ENCODE results near the gene LDB3.

LDB3 gene

DNA sequence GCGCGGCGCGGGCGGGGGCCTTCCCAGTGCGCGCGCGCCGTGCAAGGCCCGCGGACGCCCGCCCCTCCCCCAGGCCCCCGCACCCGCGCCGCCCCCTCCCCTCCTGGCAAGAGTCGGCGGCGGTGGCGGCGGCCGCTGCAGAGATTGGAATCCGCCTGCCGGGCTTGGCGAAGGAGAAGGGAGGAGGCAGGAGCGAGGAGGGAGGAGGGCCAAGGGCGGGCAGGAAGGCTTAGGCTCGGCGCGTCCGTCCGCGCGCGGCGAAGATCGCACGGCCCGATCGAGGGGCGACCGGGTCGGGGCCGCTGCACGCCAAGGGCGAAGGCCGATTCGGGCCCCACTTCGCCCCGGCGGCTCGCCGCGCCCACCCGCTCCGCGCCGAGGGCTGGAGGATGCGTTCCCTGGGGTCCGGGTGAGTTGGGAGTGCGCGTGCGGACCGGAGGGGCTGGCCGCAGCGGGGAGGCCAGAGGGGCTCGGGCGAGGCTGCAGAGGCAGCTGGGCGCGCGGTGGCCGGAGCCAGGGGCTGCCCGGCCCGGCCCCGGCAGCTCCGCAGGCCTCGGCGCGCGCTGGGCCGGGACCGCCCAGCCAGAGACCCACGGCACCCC lies 88.3 kb downstream of the LDB3 start, which contains the start of gene BMPR1A:
BMPR1A (plus strand) TSS at position 109 of the 602 bp plus-strand sequence. CDS start 119,400 bp downstream, outside the sequence.
- no peak for DNase-seq (ENCODE audit: low read depth, low spot score)
- no peaks in the 10 kb centered on the region for H3K9me3 ChIP-seq (ENCODE audit: low read depth, low read length)
- no peaks in the 10 kb centered on the region for H3K36me3 ChIP-seq (ENCODE audit: insufficient read depth, low read length)
- H3K4me3 ChIP-seq = peak within 1 kb of the TSS; percentile 88
- TF ChIP-seq EZH2 (IDR thresholded peaks at IDR 0.05) (no peak), POLR2AphosphoS5 (IDR thresholded peaks at IDR 0.05; ENCODE audit: borderline replicate concordance, low read depth, low read length) (no peak), FOXP2 (optimal IDR thresholded peaks at IDR 0.05; ENCODE audit: control extremely low read depth, extremely low read length, insufficient read depth) (no peak)
- H3K9ac ChIP-seq (ENCODE audit: insufficient read length) = peak within 1 kb of the TSS; percentile 84
- peak within 1 kb of the TSS; percentile 89 for H3K27ac ChIP-seq

DNA sequence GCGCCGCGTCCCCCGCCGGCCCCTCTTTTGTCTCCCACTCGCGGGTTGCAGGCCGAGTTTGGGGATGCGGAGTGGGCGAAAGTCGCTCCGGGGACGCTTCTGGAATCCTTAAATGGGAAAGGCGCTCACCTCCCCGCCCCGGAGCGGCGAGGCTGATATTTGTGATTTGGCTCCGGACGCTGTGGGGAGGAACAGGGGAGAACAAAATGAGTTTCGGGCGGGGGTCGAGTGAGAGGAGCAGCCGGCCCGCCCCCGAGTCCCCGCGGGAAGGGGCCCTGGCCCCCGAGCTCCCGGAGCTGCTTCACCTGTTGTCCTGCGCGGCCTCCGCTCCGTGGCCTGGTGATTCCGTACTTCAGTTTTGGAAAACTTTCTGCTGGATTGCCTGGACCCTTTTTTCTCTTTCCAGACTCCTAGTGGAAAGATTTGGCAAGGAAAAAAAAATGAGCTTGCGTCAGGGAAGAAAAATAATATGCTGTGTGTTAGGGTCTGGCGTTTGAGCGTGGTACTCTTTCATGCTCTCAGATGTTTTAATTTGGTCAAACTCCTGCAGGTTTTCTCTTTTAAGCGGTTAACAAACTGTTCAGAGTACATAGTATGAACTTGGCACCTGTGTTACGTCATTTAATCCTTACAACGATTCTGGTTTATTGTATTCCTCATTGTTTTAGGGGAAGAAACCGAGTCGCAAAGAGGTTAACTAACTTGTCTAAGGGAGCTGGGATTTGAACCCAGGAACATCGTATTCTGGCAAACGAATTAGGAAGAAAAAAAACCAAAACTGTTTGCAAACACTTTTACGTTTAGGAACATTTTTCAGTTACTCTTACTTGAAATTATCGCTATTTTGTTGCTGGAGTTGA lies 89.0 kb downstream of the LDB3 start:
- no peaks in the 10 kb centered on the region for H3K9me3 ChIP-seq (ENCODE audit: low read depth, low read length)
- no peaks in the 10 kb centered on the region for H3K36me3 ChIP-seq (ENCODE audit: insufficient read depth, low read length)
- H3K4me3 ChIP-seq = peak overlapping the region; percentile 88
- DNase-seq (ENCODE audit: low read depth, low spot score) = no peak
- TF ChIP-seq POLR2AphosphoS5 (IDR thresholded peaks at IDR 0.05; ENCODE audit: borderline replicate concordance, low read depth, low read length) (no peak), FOXP2 (optimal IDR thresholded peaks at IDR 0.05; ENCODE audit: control extremely low read depth, extremely low read length, insufficient read depth) (no peak), EZH2 (IDR thresholded peaks at IDR 0.05) (no peak)
- H3K9ac ChIP-seq (ENCODE audit: insufficient read length) = peak overlapping the region; percentile 84
- H3K27ac ChIP-seq = peak overlapping the region; percentile 89

DNA sequence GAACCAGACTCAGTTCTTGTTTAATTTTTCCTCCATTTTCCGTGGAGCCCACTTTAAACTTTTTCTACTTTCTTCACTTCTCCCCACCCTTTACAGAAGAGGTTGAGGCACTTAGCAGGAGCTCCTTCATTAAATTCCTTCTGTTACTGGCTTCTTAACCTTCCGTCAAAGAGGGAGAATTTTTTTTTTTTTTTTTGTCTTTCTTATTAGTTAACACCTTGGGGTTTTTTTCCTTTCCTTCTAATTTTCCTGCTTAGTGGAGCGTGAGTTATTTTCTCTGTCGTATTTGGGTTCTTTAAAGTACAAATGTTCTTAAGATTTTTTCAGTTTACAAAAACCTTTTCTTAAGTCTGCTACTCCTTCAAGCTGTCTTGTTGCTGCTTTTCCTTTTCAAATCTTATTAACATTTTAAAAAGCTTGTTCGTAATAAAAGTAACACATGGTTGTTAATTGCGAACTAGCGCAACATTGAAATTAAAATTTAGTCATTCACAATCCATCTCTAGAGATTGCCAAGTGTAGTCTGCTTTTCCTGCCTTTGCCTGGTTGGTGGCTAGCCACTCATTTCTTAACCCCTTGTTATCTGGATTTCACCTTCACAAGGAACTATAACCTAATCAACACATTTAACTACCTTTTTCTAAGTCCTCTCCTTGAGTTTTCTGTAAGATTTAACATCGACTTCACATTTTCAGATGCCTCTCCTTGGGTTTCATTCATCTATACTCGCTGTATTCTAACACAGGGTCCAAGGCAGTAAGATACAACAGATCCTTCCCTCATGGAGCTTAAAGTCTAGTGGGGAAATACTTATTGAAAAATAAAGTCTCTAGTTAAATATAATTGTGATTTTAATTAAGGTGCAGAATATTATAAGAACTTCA lies 90.1 kb downstream of the LDB3 start:
- H3K9ac ChIP-seq (ENCODE audit: insufficient read length) = peak overlapping the region; percentile 84
- no peak for DNase-seq (ENCODE audit: low read depth, low spot score)
- H3K36me3 ChIP-seq (ENCODE audit: insufficient read depth, low read length) = no peaks in the 10 kb centered on the region
- H3K9me3 ChIP-seq (ENCODE audit: low read depth, low read length) = no peaks in the 10 kb centered on the region
- TF ChIP-seq EZH2 (IDR thresholded peaks at IDR 0.05) (no peak), FOXP2 (optimal IDR thresholded peaks at IDR 0.05; ENCODE audit: control extremely low read depth, extremely low read length, insufficient read depth) (no peak), POLR2AphosphoS5 (IDR thresholded peaks at IDR 0.05; ENCODE audit: borderline replicate concordance, low read depth, low read length) (no peak)
- H3K27ac ChIP-seq = peak overlapping the region; percentile 89
- H3K4me3 ChIP-seq = peak overlapping the region; percentile 88

DNA sequence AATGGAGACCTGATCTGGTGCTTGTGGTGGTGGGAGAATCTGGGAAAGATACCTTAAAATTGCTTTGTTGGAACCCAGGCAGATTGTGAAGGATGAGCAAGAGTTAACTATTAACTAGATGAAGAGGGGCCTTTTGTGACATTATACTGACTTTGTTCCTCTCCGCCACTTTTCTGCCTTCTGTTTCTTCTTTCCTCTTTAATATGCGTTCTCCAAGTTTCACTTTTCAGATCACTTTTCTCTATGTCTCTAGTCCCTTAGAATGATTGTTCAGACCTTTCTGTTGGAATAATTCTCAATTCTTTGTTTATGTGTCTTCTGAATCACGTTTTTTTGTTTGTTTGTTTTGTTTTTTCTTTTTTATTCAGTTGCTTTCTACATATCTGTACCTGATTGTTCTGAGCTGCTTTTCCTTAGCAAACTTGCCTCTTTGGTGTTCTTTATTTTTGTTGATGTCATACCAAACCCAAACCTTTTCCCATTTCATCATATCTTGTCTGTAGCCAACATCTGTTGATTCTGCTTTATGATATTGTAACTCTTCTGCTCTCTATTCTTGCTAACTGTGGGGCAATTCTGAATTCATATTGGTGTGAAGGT lies 90.9 kb downstream of the LDB3 start:
- Histone ChIP-seq H3K9ac (ENCODE audit: insufficient read length) (peak overlapping the region; percentile 57), H3K36me3 (ENCODE audit: insufficient read depth, low read length) (no peaks in the 10 kb centered on the region), H3K27ac (peak overlapping the region; percentile 57), H3K9me3 (ENCODE audit: low read depth, low read length) (no peaks in the 10 kb centered on the region), H3K4me3 (peak overlapping the region; percentile 88)
- TF ChIP-seq EZH2 (IDR thresholded peaks at IDR 0.05) = no peak
- TF ChIP-seq POLR2AphosphoS5 (IDR thresholded peaks at IDR 0.05; ENCODE audit: borderline replicate concordance, low read depth, low read length) = no peak
- no peak for TF ChIP-seq FOXP2 (optimal IDR thresholded peaks at IDR 0.05; ENCODE audit: control extremely low read depth, extremely low read length, insufficient read depth)
- no peak for DNase-seq (ENCODE audit: low read depth, low spot score)

DNA sequence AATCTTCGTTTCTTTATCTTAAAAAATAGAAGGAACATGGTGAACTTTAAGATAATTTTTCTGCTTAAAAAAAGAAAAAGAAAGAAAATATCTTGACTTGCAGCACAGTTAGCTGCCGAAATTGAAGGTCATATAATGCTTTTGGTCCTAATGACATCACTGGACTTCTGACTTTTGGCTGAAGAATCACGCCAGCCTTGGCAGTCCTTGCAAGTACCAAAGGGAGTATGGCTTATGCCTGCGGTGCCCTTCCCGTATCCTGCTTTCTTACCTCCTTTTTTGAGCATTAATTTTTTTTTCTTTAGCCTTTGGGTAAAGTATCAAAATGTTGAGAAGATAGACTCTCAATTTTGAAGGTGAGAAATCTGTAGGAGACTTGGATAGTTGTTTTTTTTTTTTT lies 95.1 kb downstream of the LDB3 start:
- no peak for DNase-seq (ENCODE audit: low read depth, low spot score)
- TF ChIP-seq POLR2AphosphoS5 (IDR thresholded peaks at IDR 0.05; ENCODE audit: borderline replicate concordance, low read depth, low read length) = no peak
- TF ChIP-seq FOXP2 (optimal IDR thresholded peaks at IDR 0.05; ENCODE audit: control extremely low read depth, extremely low read length, insufficient read depth) = no peak
- TF ChIP-seq EZH2 (IDR thresholded peaks at IDR 0.05) = no peak
- H3K36me3 ChIP-seq (ENCODE audit: insufficient read depth, low read length) = no peaks in the 10 kb centered on the region
- no peak overlapping the region for H3K9ac ChIP-seq (ENCODE audit: insufficient read length)
- H3K4me3 ChIP-seq = no peak overlapping the region
- H3K27ac ChIP-seq = no peak overlapping the region
- no peaks in the 10 kb centered on the region for H3K9me3 ChIP-seq (ENCODE audit: low read depth, low read length)

DNA sequence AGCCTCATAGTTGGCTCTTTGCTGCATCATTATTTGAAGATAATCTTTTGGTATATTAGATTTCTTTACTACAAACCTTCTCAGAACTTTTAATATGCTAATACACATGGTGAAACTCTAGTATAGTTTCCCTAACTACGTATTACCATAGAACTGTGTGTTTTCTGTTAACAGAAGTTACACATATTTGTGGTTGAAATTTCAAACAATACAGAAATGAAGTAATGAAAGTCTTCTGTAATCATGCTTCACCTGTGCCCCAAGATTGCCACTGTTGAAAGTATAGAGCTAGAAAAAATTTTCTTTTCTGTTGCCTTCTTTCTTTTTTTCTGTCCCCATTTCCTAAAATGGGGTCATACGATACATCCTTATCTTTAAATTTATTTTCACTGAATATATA lies 97.2 kb downstream of the LDB3 start:
- H3K9ac ChIP-seq (ENCODE audit: insufficient read length) = no peak overlapping the region
- H3K36me3 ChIP-seq (ENCODE audit: insufficient read depth, low read length) = no peaks in the 10 kb centered on the region
- TF ChIP-seq FOXP2 (optimal IDR thresholded peaks at IDR 0.05; ENCODE audit: control extremely low read depth, extremely low read length, insufficient read depth) (no peak), POLR2AphosphoS5 (IDR thresholded peaks at IDR 0.05; ENCODE audit: borderline replicate concordance, low read depth, low read length) (no peak), EZH2 (IDR thresholded peaks at IDR 0.05) (no peak)
- H3K4me3 ChIP-seq = no peak overlapping the region
- no peaks in the 10 kb centered on the region for H3K9me3 ChIP-seq (ENCODE audit: low read depth, low read length)
- no peak for DNase-seq (ENCODE audit: low read depth, low spot score)
- no peak overlapping the region for H3K27ac ChIP-seq

DNA sequence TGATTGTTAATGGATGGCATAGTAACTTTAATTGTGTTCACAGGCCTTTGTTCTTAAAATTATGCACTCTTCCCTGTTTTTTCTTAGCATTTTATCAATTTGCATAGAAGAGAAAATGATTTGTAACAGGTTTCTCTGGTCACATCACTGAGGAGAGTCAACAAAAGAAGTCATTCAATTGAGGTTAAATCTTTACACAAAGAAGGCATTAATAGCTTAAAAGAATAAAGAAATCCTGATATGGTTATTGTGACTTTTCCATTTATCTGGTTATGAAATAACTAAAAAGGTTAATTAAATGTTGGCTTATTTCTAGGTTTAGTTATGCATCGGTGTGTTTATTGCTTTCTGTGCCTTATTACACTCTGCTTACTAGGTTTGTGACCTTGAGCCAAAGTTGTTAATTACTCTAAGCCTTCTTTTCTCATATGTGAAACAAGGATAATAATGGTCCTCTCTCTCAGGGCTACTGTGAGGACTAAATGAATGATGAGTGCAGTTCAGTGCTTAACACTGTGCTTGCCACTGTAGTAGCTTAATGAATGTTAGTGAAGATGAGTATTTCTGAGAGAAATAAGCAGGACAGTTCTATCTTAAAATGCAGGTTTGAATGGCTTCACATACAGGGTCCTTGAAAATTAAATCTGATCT lies 100.2 kb downstream of the LDB3 start:
- Histone ChIP-seq H3K9ac (ENCODE audit: insufficient read length) (no peak overlapping the region), H3K4me3 (no peak overlapping the region), H3K36me3 (ENCODE audit: insufficient read depth, low read length) (no peaks in the 10 kb centered on the region), H3K27ac (no peak overlapping the region), H3K9me3 (ENCODE audit: low read depth, low read length) (no peaks in the 10 kb centered on the region)
- TF ChIP-seq EZH2 (IDR thresholded peaks at IDR 0.05) = no peak
- TF ChIP-seq FOXP2 (optimal IDR thresholded peaks at IDR 0.05; ENCODE audit: control extremely low read depth, extremely low read length, insufficient read depth) = no peak
- TF ChIP-seq POLR2AphosphoS5 (IDR thresholded peaks at IDR 0.05; ENCODE audit: borderline replicate concordance, low read depth, low read length) = no peak
- DNase-seq (ENCODE audit: low read depth, low spot score) = no peak

Measured in SK-N-MC (cell line).